A549 (cell line): Measurements from ENCODE around the gene HBG2. TPM values are rescaled to one million over a fixed set of nuclear protein-coding genes. Genes with fewer than 3 reads are reported as not detected.
"Not testable (repeated sequence)": the region's sequence is repeated elsewhere in the genome, so short reads cannot be mapped to it uniquely, and the experiment has no call there.

Source experiments
- ATAC-seq, 2 experiments: fragments of 200-7000 bp in 1 of 2; fragments of >200 bp in 1 of 2; cut with Nextera tagmentation in 1 of 2; cut with Tn5 transposase in 1 of 2; 3 replicates each; pipeline versions ENCODE4 v1.8.0 to v1.9.1; 2018 to 2020; ENCODE audit warnings: mild to moderate bottlenecking in 1 of 2, moderate library complexity in 1 of 2
- CTCF ChIA-PET: fragments of 300-600 bp; sonication (Branson Sonifier 250); formaldehyde crosslinking; extraction: SDS; loops from one replicate; lab custom pipeline; 2021; ENCODE audit warnings: antibody characterized with exemption, inconsistent platforms; lab: Yijun Ruan, JAX
- POLR2A ChIA-PET: fragments of 350-600 bp; formaldehyde crosslinking; extraction: SDS; loops from one replicate; lab custom pipeline; 2021; ENCODE audit warnings: antibody characterized with exemption, inconsistent platforms; lab: Yijun Ruan, JAX
- DNase-seq, 2 experiments: peaks; one replicate each; pipeline versions ENCODE4 v3.0.0 to v3.0.0-alpha.2; 2011 to 2016; ENCODE audit warnings: low read depth in 1 of 2, low spot score in 1 of 2
- FAIRE-seq: peaks from 2 replicates; lab custom pipeline; 2011; peaks lifted over from hg19 to GRCh38; lab: Jason Lieb, UNC
- H3K27ac ChIP-seq, 2 experiments: fragments of >200 bp; sonication (Bioruptor Twin); formaldehyde crosslinking; 3 replicates each; pipeline ENCODE4 v1.5.1; 2016 to 2017
- H3K4me1 ChIP-seq: fragments of >200 bp; sonication (Bioruptor Twin); formaldehyde crosslinking; 3 replicates; pipeline ENCODE4 v1.6.1; 2016
- H3K4me2 ChIP-seq: fragments of >200 bp; sonication (Bioruptor Twin); formaldehyde crosslinking; 3 replicates; pipeline ENCODE4 v1.6.1; 2016
- H3K4me3 ChIP-seq: fragments of >200 bp; sonication (Bioruptor Twin); formaldehyde crosslinking; 3 replicates; pipeline ENCODE4 v1.5.1; 2016
- H3K9me3 ChIP-seq: fragments of >200 bp; sonication (Bioruptor Twin); formaldehyde crosslinking; 3 replicates; pipeline ENCODE4 v1.6.1; 2016
- CBX2 ChIP-seq: fragments of 200-600 bp; sonication (generic); IDR thresholded peaks from 2 replicates; pipeline ENCODE4 v1.6.1; 2016; ENCODE audit warnings: low read depth, mild to moderate bottlenecking, borderline replicate concordance
- CEBPB ChIP-seq, 2 experiments: fragments of >200 bp in 1 of 2; sonication (Bioruptor Twin) in 1 of 2; formaldehyde crosslinking in 1 of 2; IDR thresholded peaks; 2 replicates each; pipeline ENCODE4 v1.6.1; 2012 to 2016
- CHD2 ChIP-seq: fragments of 150-350 bp; IDR thresholded peaks from 2 replicates; pipeline ENCODE4 v1.6.1; 2014; ENCODE audit warnings: low read length; ENCODE audit not compliant: partially characterized antibody
- E2F6 ChIP-seq: IDR thresholded peaks from 2 replicates; pipeline ENCODE4 v1.6.1; 2012; ENCODE audit warnings: low read depth, borderline replicate concordance
- ELK1 ChIP-seq: fragments of 150-350 bp; IDR thresholded peaks from 2 replicates; pipeline ENCODE4 v1.6.1; 2014; ENCODE audit warnings: low read depth, mild to moderate bottlenecking, low read length
- EP300 ChIP-seq, 2 experiments: fragments of >200 bp; sonication (Bioruptor Twin); formaldehyde crosslinking; IDR thresholded peaks; 2 replicates in 1 of 2; 3 replicates in 1 of 2; pipeline ENCODE4 v1.6.1; 2016 to 2017
- ESRRA ChIP-seq: fragments of 150-350 bp; IDR thresholded peaks from 2 replicates; pipeline ENCODE4 v1.6.1; 2014; ENCODE audit warnings: mild to moderate bottlenecking, low read length, borderline replicate concordance
- FOSB ChIP-seq: fragments of 250-450 bp; sonication (Bioruptor Pico); IDR thresholded peaks from 2 replicates; pipeline ENCODE4 v1.5.0; 2020; ENCODE audit warnings: mild to moderate bottlenecking, moderate library complexity
- FOXS1 ChIP-seq: fragments of 250-450 bp; sonication (Bioruptor Pico); IDR thresholded peaks from 2 replicates; pipeline ENCODE4 v1.5.0; 2020; ENCODE audit warnings: mild to moderate bottlenecking, moderate library complexity
- GATA3 ChIP-seq: IDR thresholded peaks from 2 replicates; pipeline ENCODE4 v1.6.1; 2012; ENCODE audit warnings: borderline replicate concordance
- HDAC2 ChIP-seq: fragments of 200-600 bp; sonication (generic); IDR thresholded peaks from 2 replicates; pipeline ENCODE4 v1.6.1; 2016
- HEYL ChIP-seq: fragments of 250-450 bp; sonication (Bioruptor Pico); IDR thresholded peaks from 2 replicates; pipeline ENCODE4 v1.8.0; 2021; ENCODE audit warnings: mild to moderate bottlenecking, moderate library complexity
- HOXA7 ChIP-seq: fragments of 250-450 bp; sonication (Bioruptor Pico); IDR thresholded peaks from 2 replicates; pipeline ENCODE4 v1.5.0; 2020; ENCODE audit warnings: mild to moderate bottlenecking, moderate library complexity
- HOXB5 ChIP-seq: fragments of 250-450 bp; sonication (Bioruptor Pico); IDR thresholded peaks from 2 replicates; pipeline ENCODE4 v1.5.0; 2020; ENCODE audit warnings: mild to moderate bottlenecking, moderate library complexity
- JUNB ChIP-seq: fragments of >200 bp; sonication (Bioruptor Twin); formaldehyde crosslinking; IDR thresholded peaks from 2 replicates; pipeline ENCODE4 v1.6.1; 2016
- KDM5A ChIP-seq: fragments of 200-600 bp; sonication (generic); IDR thresholded peaks from 2 replicates; pipeline ENCODE4 v1.6.1; 2016; ENCODE audit warnings: antibody characterized with exemption, mild to moderate bottlenecking
- NR3C1 ChIP-seq: fragments of >200 bp; sonication (Bioruptor Twin); formaldehyde crosslinking; IDR thresholded peaks from 3 replicates; pipeline ENCODE4 v1.6.1; 2017
- POLR2A ChIP-seq: IDR thresholded peaks from 2 replicates; pipeline ENCODE4 v1.6.1; 2012; ENCODE audit warnings: mild to moderate bottlenecking, low read length
- POLR2AphosphoS2 ChIP-seq: conservative IDR thresholded peaks from 2 replicates; pipeline ENCODE4 v1.6.1; 2012; ENCODE audit warnings: low read length, improper control_type of control experiment, inconsistent platforms
- RAD21 ChIP-seq, 2 experiments: fragments of >200 bp in 1 of 2; sonication (Bioruptor Twin) in 1 of 2; formaldehyde crosslinking in 1 of 2; IDR thresholded peaks in 1 of 2; conservative IDR thresholded peaks in 1 of 2; 2 replicates in 1 of 2; 3 replicates in 1 of 2; pipeline ENCODE4 v1.6.1; 2012 to 2018; ENCODE audit warnings: inconsistent platforms in 1 of 2
- RARB ChIP-seq: fragments of 250-450 bp; sonication (Bioruptor Pico); IDR thresholded peaks from 2 replicates; pipeline ENCODE4 v1.8.0; 2021; ENCODE audit warnings: mild to moderate bottlenecking, moderate library complexity
- ZC3H11A ChIP-seq: fragments of 450-650 bp; IDR thresholded peaks from 2 replicates; pipeline ENCODE4 v1.6.1; 2014; ENCODE audit warnings: antibody characterized with exemption, mild to moderate bottlenecking
- ZFP36 ChIP-seq: fragments of 450-650 bp; IDR thresholded peaks from 2 replicates; pipeline ENCODE4 v1.6.1; 2014; ENCODE audit warnings: borderline replicate concordance; ENCODE audit not compliant: partially characterized antibody
- ZNF302 ChIP-seq: fragments of 250-450 bp; sonication (Bioruptor Pico); IDR thresholded peaks from 2 replicates; pipeline ENCODE4 v1.9.0; 2021; ENCODE audit warnings: inconsistent platforms, mild to moderate bottlenecking, moderate library complexity
- WGBS: methylation state at CpG from one replicate; pipeline ENCODE4 v1.1.6; 2017; ENCODE audit errors: missing lambda C conversion rate; 5-methylcytosine and 5-hydroxymethylcytosine counted together
- polyA plus RNA-seq, 4 experiments: library from polyadenylated mRNA; depleted of rRNA in 3 of 4; stranded (reverse); fragments of >200 nt; fragmentation: RNase III in 1 of 4; extraction: RNeasy Plus Mini Kit Qiagen cat#74134 plus additional on column Dnase treatment in 1 of 4; gene quantifications; 2 replicates in 3 of 4; 3 replicates in 1 of 4; pipeline ENCODE4 v1.2.3, GENCODE V29; 2011 to 2017

HBG2 gene
- polyA plus RNA-seq, 2 of the 4 experiments (the other 2 are of a cell fraction) = not detected

GRCh38 chr11:5252192-5252918, 2.2 kb downstream of the HBG2 start:
- ATAC-seq (no peak), DNase-seq (no peak), FAIRE-seq (no peak)
- H3K4me1 ChIP-seq = no peaks in the 10 kb centered on the region
- no peaks in the 10 kb centered on the region for H3K9me3 ChIP-seq
- ChIA-PET CTCF (no interaction called here), POLR2A (no interaction called here)
- H3K27ac ChIP-seq = no peak overlapping the region
- WGBS = 43% methylated on average over 9 of the region's 9 CpGs
- TF ChIP-seq HOXB5 (no peak), CEBPB (IDR thresholded peaks at IDR 0.05) (no peak), POLR2A (no peak), RARB (CRISPR knock-in tag) (no peak), ESRRA (no peak)
- no peak overlapping the region for H3K4me2 ChIP-seq
- H3K4me3 ChIP-seq = no peak overlapping the region

- TF ChIP-seq HDAC2 (no peak), E2F6 (no peak), RAD21 (conservative IDR thresholded peaks at IDR 0.05 in 1 of 2, IDR thresholded peaks at IDR 0.05 in 1 of 2) (no peak), CBX2 (no peak), HEYL (CRISPR knock-in tag) (no peak), FOXS1 (no peak), JUNB (no peak), GATA3 (no peak), EP300 (IDR thresholded peaks at IDR 0.05) (no peak), CHD2 (no peak), HOXA7 (CRISPR knock-in tag) (no peak), RARB (CRISPR knock-in tag) (no peak), ELK1 (no peak), ZC3H11A (no peak), FOSB (no peak), ESRRA (no peak), KDM5A (no peak), POLR2AphosphoS2 (no peak), NR3C1 (no peak)
- no peaks in the 10 kb centered on the region for H3K9me3 ChIP-seq
- no peak overlapping the region for H3K4me2 ChIP-seq
- no peak overlapping the region for H3K27ac ChIP-seq
- ATAC-seq (no peak), DNase-seq (no peak), FAIRE-seq (no peak)
- H3K4me1 ChIP-seq = no peaks in the 10 kb centered on the region
- ChIA-PET CTCF (no interaction called here), POLR2A (no interaction called here)
- 2% methylated on average over 2 of the region's 2 CpGs for WGBS
- H3K4me3 ChIP-seq = no peak overlapping the region
Observed at GRCh38 chr11:5251746-5252145, 2.8 kb downstream of the HBG2 start.

- no peaks in the 10 kb centered on the region for H3K4me1 ChIP-seq
- ChIA-PET CTCF (interaction anchor here (0.6 kb wide), 1 partner anchor 21 kb away, joined by 4 read pairs; no protein-coding TSS in a partner anchor), POLR2A (no interaction called here)
- FAIRE-seq (no peak), ATAC-seq (no peak), DNase-seq (no peak)
- TF ChIP-seq ZNF302 (CRISPR knock-in tag) (no peak), ZFP36 (no peak)
- no peak overlapping the region for H3K4me2 ChIP-seq
- no peak overlapping the region for H3K27ac ChIP-seq
- 67% methylated on average over 4 of the region's 4 CpGs for WGBS
- H3K4me3 ChIP-seq = no peak overlapping the region
- H3K9me3 ChIP-seq = no peaks in the 10 kb centered on the region
Observed at GRCh38 chr11:5250543-5251204, 3.9 kb downstream of the HBG2 start.

GRCh38 chr11:5249807-5250396, 4.7 kb downstream of the HBG2 start, which contains the start of gene HBG1:
Gene HBG1, minus strand, starts transcription at chr11:5249857. Its CDS starts 53 bp downstream, at chr11:5249804.
- H3K4me2 ChIP-seq, POLR2A ChIA-PET, H3K4me3 ChIP-seq, H3K9me3 ChIP-seq, H3K4me1 ChIP-seq, ATAC-seq, DNase-seq, FAIRE-seq, CTCF ChIA-PET, H3K27ac ChIP-seq: not testable (repeated sequence)
- 19% methylated on average over 4 of the region's 9 CpGs for WGBS

- CTCF ChIA-PET, H3K9me3 ChIP-seq, FAIRE-seq, H3K4me2 ChIP-seq, H3K4me1 ChIP-seq, ATAC-seq, H3K4me3 ChIP-seq, H3K27ac ChIP-seq, DNase-seq, POLR2A ChIA-PET: not testable (repeated sequence)
- WGBS = 90% methylated on average over 7 of the region's 7 CpGs
Observed at GRCh38 chr11:5248498-5248897, 6.1 kb downstream of the HBG2 start.
